Kasumi-1 (cell line): ENCODE results near the gene ZCRB1.

ENCODE experiments used
- DNase-seq, 2 experiments: peaks; one replicate each; lab custom pipeline; 2025; lab: John Stamatoyannopoulos, UW

Gene ZCRB1

GRCh38 chr12:42278128-42278510 is 47.8 kb downstream of the ZCRB1 start:
- no peak for DNase-seq

GRCh38 chr12:42277396-42278127 is 48.3 kb downstream of the ZCRB1 start:
- no peak for DNase-seq

- DNase-seq = no peak
These were observed 50.4 kb downstream of the ZCRB1 start for GRCh38 chr12:42275499-42275898.

- no peak for DNase-seq
These were observed 52.2 kb downstream of the ZCRB1 start for GRCh38 chr12:42273706-42274105.

- DNase-seq = no peak
These were observed 55.3 kb downstream of the ZCRB1 start for GRCh38 chr12:42270596-42270995.

- DNase-seq = no peak
These were observed 58.3 kb downstream of the ZCRB1 start for GRCh38 chr12:42267413-42268190.

- no peak for DNase-seq
These were observed 59.2 kb downstream of the ZCRB1 start for GRCh38 chr12:42266579-42267230.

GRCh38 chr12:42262271-42262670 is 63.6 kb downstream of the ZCRB1 start:
- DNase-seq = no peak
